ENCODE measurements around the gene GALT. TPM values are rescaled to one million over a fixed set of nuclear protein-coding genes. Genes with fewer than 3 reads are reported as not detected.
A peak's percentile ranks its signal among the peaks of the same experiment; 100 is the strongest.

Gene GALT
- total RNA-seq, 1 experiment from 2014 or later: 27.6 TPM

DNA sequence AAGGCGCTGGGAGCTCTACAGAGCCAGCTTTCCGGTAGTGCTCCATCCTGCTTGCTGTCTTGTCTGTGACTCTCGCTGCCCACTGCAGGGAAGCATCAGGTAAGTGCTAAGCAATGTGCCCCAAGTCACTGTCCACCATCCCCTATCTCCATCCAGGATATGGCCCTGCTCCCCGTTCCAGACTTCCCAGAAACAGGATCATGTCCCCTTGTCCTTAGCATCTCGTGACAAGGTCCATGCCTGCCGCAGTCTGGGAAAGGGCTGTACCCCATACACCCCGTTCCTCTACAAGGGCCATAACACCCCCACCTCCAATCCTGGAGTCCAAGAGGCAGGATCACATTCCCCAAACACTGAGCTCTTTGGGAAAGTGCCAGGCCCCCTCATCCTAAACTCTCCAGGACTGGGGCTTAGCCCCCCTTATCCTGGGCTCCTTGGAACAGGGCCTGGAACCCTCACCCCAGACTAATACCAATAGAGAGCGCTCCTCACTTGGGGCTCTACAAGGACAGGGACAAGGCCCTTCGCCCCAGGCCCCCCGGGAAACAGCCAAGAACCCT lies 35.1 kb upstream of the GALT start:
- Histone ChIP-seq H3K4me3 (ENCODE audit: low read depth, low read length, poor library complexity, severe bottlenecking) (peak overlapping the region; percentile 91), H3K27ac (ENCODE audit: low read depth, low read length, poor library complexity, severe bottlenecking) (peak overlapping the region; percentile 96), H3K36me3 (ENCODE audit: insufficient read depth, low read length, poor library complexity, severe bottlenecking) (peaks cover 3% of the 10 kb centered on the region), H3K4me1 (ENCODE audit: insufficient read depth, low read length, poor library complexity, severe bottlenecking) (peaks cover 3% of the 10 kb centered on the region), H3K9me3 (ENCODE audit: low read depth, low read length, poor library complexity, severe bottlenecking) (no peaks in the 10 kb centered on the region), H3K27me3 (replicated peaks; ENCODE audit: insufficient read depth, low read depth, low read length, poor library complexity) (no peaks in the 10 kb centered on the region)
- TF ChIP-seq CTCF (conservative IDR thresholded peaks at IDR 0.05; ENCODE audit: low read depth, low read length) (no peak), EZH2 (IDR thresholded peaks at IDR 0.05; ENCODE audit: borderline replicate concordance, low read depth, low read length, poor library complexity, severe bottlenecking) (no peak)
- BruUV-seq (replicated peaks): TSS peak; percentile 65
- no peak for DNase-seq (ENCODE audit: low spot score)
- CTCF ChIA-PET: interaction anchor here (1.3 kb wide), 1 partner anchor 36 kb away, joined by 3 read pairs; the partner anchor contains the start of gene GALT
- intact Hi-C loops (cut with micrococcal nuclease; ENCODE audit: unreplicated experiment): no loop called here
- POLR2A ChIA-PET (ENCODE audit: low non-redundant PET): no interaction called here

DNA sequence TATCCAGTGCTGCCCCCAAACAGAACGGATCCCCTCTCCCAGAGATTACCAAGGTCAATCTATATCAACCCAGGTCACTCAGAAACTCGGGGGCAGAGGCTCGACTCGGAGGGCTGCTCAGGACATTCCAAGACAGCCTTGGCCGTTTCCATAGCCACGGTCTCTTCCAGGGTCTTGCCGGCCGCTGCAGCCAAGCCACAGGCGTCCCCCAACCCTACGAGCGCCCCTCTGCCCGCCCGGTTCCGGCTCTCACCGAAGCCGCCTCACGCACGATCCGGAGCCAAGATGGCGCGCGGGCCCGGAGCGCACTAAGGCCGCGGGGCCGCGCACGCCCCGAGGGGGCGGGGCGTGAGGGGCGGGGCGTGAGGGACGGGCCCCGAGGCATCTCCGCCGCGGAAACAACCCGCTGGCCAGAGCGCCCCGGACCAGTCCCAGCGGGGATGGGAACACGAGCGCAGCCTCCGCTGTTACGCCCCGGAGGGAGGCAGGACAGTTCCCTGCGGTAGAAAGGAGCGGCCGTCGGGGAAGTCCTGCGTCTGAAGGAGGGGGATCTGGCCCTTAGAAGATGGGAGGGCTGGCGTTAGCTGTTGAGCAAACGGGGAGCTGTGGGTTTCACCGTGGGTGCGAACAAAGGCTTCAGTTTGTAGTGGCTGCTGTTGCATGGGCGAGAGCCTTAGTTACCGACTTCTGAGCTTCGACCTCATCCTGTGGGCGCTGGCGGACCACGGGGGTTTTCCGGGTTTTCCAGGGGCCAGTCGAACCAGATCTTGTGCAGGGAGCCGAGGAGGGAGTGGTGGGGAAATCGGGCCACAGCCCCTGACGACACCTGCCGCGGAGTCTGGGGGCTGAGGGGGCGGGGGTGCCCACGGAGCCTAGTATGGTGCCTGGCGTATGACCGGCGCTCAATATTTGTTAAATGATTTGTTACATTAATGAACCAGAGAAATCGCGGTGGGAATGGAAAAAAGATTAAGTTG lies 34.4 kb upstream of the GALT start, which contains the start of gene RPP25L:
Gene RPP25L, minus strand, starts transcription at position 287 of the 977 bp plus-strand sequence. CDS start 801 bp downstream, outside the sequence.
- Histone ChIP-seq H3K4me1 (ENCODE audit: insufficient read depth, low read length, poor library complexity, severe bottlenecking) (peaks cover 3% of the 10 kb centered on the region), H3K4me3 (ENCODE audit: low read depth, low read length, poor library complexity, severe bottlenecking) (peak within 1 kb of the TSS; percentile 91), H3K36me3 (ENCODE audit: insufficient read depth, low read length, poor library complexity, severe bottlenecking) (peaks cover 3% of the 10 kb centered on the region), H3K27ac (ENCODE audit: low read depth, low read length, poor library complexity, severe bottlenecking) (peak within 1 kb of the TSS; percentile 96), H3K27me3 (replicated peaks; ENCODE audit: insufficient read depth, low read depth, low read length, poor library complexity) (no peaks in the 10 kb centered on the region), H3K9me3 (ENCODE audit: low read depth, low read length, poor library complexity, severe bottlenecking) (no peaks in the 10 kb centered on the region)
- DNase-seq (ENCODE audit: low spot score): peak; percentile 93
- CTCF ChIA-PET: interaction anchor here (0.8 to 1.3 kb wide), 3 partner anchors 21 to 35 kb away, joined by 3 to 5 read pairs (median 3); partner anchors contain the start of gene GALT
- intact Hi-C loops (cut with micrococcal nuclease; ENCODE audit: unreplicated experiment): loop anchor here (2.0 kb wide), 1 partner anchor 23 kb away; no protein-coding TSS in a partner anchor
- POLR2A ChIA-PET (ENCODE audit: low non-redundant PET): no interaction called here
- TF ChIP-seq CTCF (conservative IDR thresholded peaks at IDR 0.05; ENCODE audit: low read depth, low read length) (no peak), EZH2 (IDR thresholded peaks at IDR 0.05; ENCODE audit: borderline replicate concordance, low read depth, low read length, poor library complexity, severe bottlenecking) (no peak)
- BruUV-seq (replicated peaks): no TSS peak

DNA sequence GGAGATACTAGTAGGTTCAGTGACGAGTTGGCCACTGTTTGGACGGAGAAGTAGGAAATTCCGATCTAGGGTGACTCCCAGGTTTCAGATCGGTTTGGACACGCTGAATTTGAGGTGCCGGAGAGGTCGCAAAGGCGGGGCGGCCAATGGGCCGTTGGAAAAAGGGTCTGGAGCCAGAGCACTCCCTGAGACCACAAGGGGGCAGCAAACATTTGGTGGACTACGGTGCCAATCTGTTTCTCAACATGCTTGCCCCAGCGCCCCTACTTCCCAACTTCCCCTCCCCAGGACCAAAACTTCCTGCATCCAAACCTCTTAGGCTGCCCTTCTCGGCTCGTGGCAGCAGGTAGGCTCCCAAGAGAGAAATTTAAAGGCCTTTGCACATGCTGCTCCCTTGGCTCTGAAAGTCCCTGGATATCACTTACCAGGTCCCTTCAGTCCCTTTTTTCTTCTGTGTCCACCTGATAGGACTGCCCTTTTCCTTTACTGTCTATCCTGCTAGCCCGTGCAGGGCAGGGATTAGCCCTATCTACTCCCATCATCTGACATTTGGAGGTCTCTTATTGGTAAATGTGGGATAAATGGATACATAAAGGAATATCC lies 33.6 kb upstream of the GALT start:
- POLR2A ChIA-PET (ENCODE audit: low non-redundant PET): no interaction called here
- TF ChIP-seq CTCF (conservative IDR thresholded peaks at IDR 0.05; ENCODE audit: low read depth, low read length) (peak; percentile 91), EZH2 (IDR thresholded peaks at IDR 0.05; ENCODE audit: borderline replicate concordance, low read depth, low read length, poor library complexity, severe bottlenecking) (no peak)
- no peaks in the 10 kb centered on the region for H3K9me3 ChIP-seq (ENCODE audit: low read depth, low read length, poor library complexity, severe bottlenecking)
- peak; percentile 86 for DNase-seq (ENCODE audit: low spot score)
- H3K4me3 ChIP-seq (ENCODE audit: low read depth, low read length, poor library complexity, severe bottlenecking): peak overlapping the region; percentile 91
- CTCF ChIA-PET: interaction anchor here (1.1 kb wide), 1 partner anchor 21 kb away, joined by 3 read pairs; no protein-coding TSS in a partner anchor
- H3K27ac ChIP-seq (ENCODE audit: low read depth, low read length, poor library complexity, severe bottlenecking): peak overlapping the region; percentile 96
- H3K27me3 ChIP-seq (replicated peaks; ENCODE audit: insufficient read depth, low read depth, low read length, poor library complexity): no peaks in the 10 kb centered on the region
- intact Hi-C loops (cut with micrococcal nuclease; ENCODE audit: unreplicated experiment): loop anchor here (2.0 kb wide), 1 partner anchor 22 kb away; no protein-coding TSS in a partner anchor
- peaks cover 3% of the 10 kb centered on the region for H3K4me1 ChIP-seq (ENCODE audit: insufficient read depth, low read length, poor library complexity, severe bottlenecking)
- no TSS peak for BruUV-seq (replicated peaks)
- H3K36me3 ChIP-seq (ENCODE audit: insufficient read depth, low read length, poor library complexity, severe bottlenecking): peaks cover 3% of the 10 kb centered on the region

Measured in A673 (cell line).